ENCODE data around the gene MPP3.

GRCh38 chr17:43842975-43843325, 10.0 kb upstream of the MPP3 start:
- TF ChIP-seq CTCF (IDR thresholded peaks at IDR 0.05) (no peak), POLR2AphosphoS5 (IDR thresholded peaks at IDR 0.05; ENCODE audit: insufficient read depth in 1 of 2, low read depth in 1 of 2) (no peak)
